Activated naive CD4-positive, alpha-beta T cell treated with anti-CD3 and anti-CD28 coated beads for 36 hours (primary cell): ENCODE data around the gene PIGT. TPM values are rescaled to one million over a fixed set of nuclear protein-coding genes. Genes with fewer than 3 reads are reported as not detected.

Source experiments
- CTCF ChIA-PET: fragments of 350-600 bp; sonication (Branson Sonifier 250); formaldehyde crosslinking; loops from one replicate; lab custom pipeline; 2021; ENCODE audit warnings: antibody characterized with exemption; lab: Charles Lee
- DNase-seq: peaks from one replicate; pipeline ENCODE4 v3.0.0-alpha.2; 2020
- H3K27ac Mint-ChIP-seq: one replicate; pipeline ENCODE4 v1.8.0; 2021; ENCODE audit warnings: mild to moderate bottlenecking, mixed read lengths
- H3K27me3 Mint-ChIP-seq: one replicate; pipeline ENCODE4 v1.8.0; 2021; ENCODE audit warnings: low read depth, mixed read lengths
- H3K36me3 Mint-ChIP-seq: one replicate; pipeline ENCODE4 v1.8.0; 2021; ENCODE audit warnings: low read depth, mixed read lengths
- H3K4me1 Mint-ChIP-seq: one replicate; pipeline ENCODE4 v1.8.0; 2021; ENCODE audit warnings: low read depth, mixed read lengths
- H3K4me3 Mint-ChIP-seq: one replicate; pipeline ENCODE4 v1.8.0; 2021; ENCODE audit warnings: mild to moderate bottlenecking, moderate library complexity, mixed read lengths
- H3K9me3 Mint-ChIP-seq: one replicate; pipeline ENCODE4 v1.8.0; 2021; ENCODE audit warnings: mixed read lengths
- intact Hi-C: fragments of 100-400 bp; cut with micrococcal nuclease; formaldehyde crosslinking; loops from one replicate; pipeline ENCODE4 v1.15.1; 2023
- total RNA-seq, 2 experiments: library from RNA; stranded (reverse); gene quantifications; one replicate each; pipeline ENCODE4 v1.2.3, GENCODE V29; 2021

PIGT gene
- total RNA-seq, 2 experiments from 2014 or later, result 37.7 to 43.8 TPM

- Mint-ChIP-seq H3K36me3 (peaks cover 22% of the 10 kb centered on the region), H3K27ac (peak overlapping the region; percentile 97), H3K4me3 (peak overlapping the region; percentile 93), H3K27me3 (no peaks in the 10 kb centered on the region), H3K4me1 (peaks cover 42% of the 10 kb centered on the region), H3K9me3 (no peaks in the 10 kb centered on the region)
- no peak for DNase-seq
- CTCF ChIA-PET, result interaction anchor here (0.9 to 2.5 kb wide), 5 partner anchors 20 to 46 kb away, joined by 3 to 9 read pairs (median 8); no protein-coding TSS in a partner anchor
- intact Hi-C loops, result loop anchor here (1.0 kb wide), 3 partner anchors 20 to 54 kb away; partner anchors contain the start of gene SYS1
Measured at GRCh38 chr20:45416917-45417316, 976 bp downstream of the PIGT start.

GRCh38 chr20:45419188-45420091, 3.5 kb downstream of the PIGT start:
- no peaks in the 10 kb centered on the region for H3K27me3 Mint-ChIP-seq
- DNase-seq, result no peak
- H3K4me1 Mint-ChIP-seq, result peaks cover 35% of the 10 kb centered on the region
- CTCF ChIA-PET, result interaction anchor here (0.8 to 1.9 kb wide), 6 partner anchors 18 to 126 kb away, joined by 3 to 8 read pairs (median 4); partner anchors contain the start of gene SYS1
- intact Hi-C loops, result no loop called here
- H3K27ac Mint-ChIP-seq, result no peak overlapping the region
- no peaks in the 10 kb centered on the region for H3K9me3 Mint-ChIP-seq
- H3K36me3 Mint-ChIP-seq, result peaks cover 30% of the 10 kb centered on the region
- H3K4me3 Mint-ChIP-seq, result no peak overlapping the region

GRCh38 chr20:45420125-45420524, 4.2 kb downstream of the PIGT start:
- DNase-seq, result no peak
- Mint-ChIP-seq H3K4me3 (no peak overlapping the region), H3K27me3 (no peaks in the 10 kb centered on the region), H3K9me3 (no peaks in the 10 kb centered on the region), H3K36me3 (peaks cover 33% of the 10 kb centered on the region), H3K4me1 (peaks cover 30% of the 10 kb centered on the region), H3K27ac (no peak overlapping the region)
- intact Hi-C loops, result no loop called here
- CTCF ChIA-PET, result interaction anchor here (1.1 kb wide), 1 partner anchor 17 kb away, joined by 8 read pairs; no protein-coding TSS in a partner anchor

- Mint-ChIP-seq H3K27me3 (no peaks in the 10 kb centered on the region), H3K4me1 (peaks cover 8% of the 10 kb centered on the region), H3K27ac (no peak overlapping the region), H3K4me3 (no peak overlapping the region), H3K36me3 (peaks cover 35% of the 10 kb centered on the region), H3K9me3 (no peaks in the 10 kb centered on the region)
- intact Hi-C loops, result no loop called here
- DNase-seq, result no peak
- CTCF ChIA-PET, result no interaction called here
Measured at GRCh38 chr20:45423700-45424099, 7.8 kb downstream of the PIGT start.

- Mint-ChIP-seq H3K4me3 (no peak overlapping the region), H3K27ac (no peak overlapping the region), H3K4me1 (no peaks in the 10 kb centered on the region), H3K27me3 (no peaks in the 10 kb centered on the region), H3K36me3 (peaks cover 28% of the 10 kb centered on the region), H3K9me3 (no peaks in the 10 kb centered on the region)
- intact Hi-C loops, result no loop called here
- CTCF ChIA-PET, result interaction anchor here (1.0 to 2.0 kb wide), 3 partner anchors 11 to 63 kb away, joined by 3 to 5 read pairs (median 3); partner anchors contain the start of gene SYS1
- DNase-seq, result no peak
Measured at GRCh38 chr20:45425561-45425960, 9.6 kb downstream of the PIGT start.

GRCh38 chr20:45426320-45427016, 10.5 kb downstream of the PIGT start:
- Mint-ChIP-seq H3K27ac (no peak overlapping the region), H3K4me3 (no peak overlapping the region), H3K4me1 (no peaks in the 10 kb centered on the region), H3K36me3 (peaks cover 26% of the 10 kb centered on the region), H3K9me3 (no peaks in the 10 kb centered on the region), H3K27me3 (no peaks in the 10 kb centered on the region)
- DNase-seq, result no peak
- CTCF ChIA-PET, result interaction anchor here (1.3 to 2.0 kb wide), 2 partner anchors 11 to 53 kb away, joined by 3 to 5 read pairs; no protein-coding TSS in a partner anchor
- intact Hi-C loops, result no loop called here

- DNase-seq, result no peak
- H3K27me3 Mint-ChIP-seq, result no peaks in the 10 kb centered on the region
- H3K27ac Mint-ChIP-seq, result no peak overlapping the region
- peaks cover 5% of the 10 kb centered on the region for H3K4me1 Mint-ChIP-seq
- peaks cover 26% of the 10 kb centered on the region for H3K36me3 Mint-ChIP-seq
- no peaks in the 10 kb centered on the region for H3K9me3 Mint-ChIP-seq
- no peak overlapping the region for H3K4me3 Mint-ChIP-seq
- CTCF ChIA-PET, result interaction anchor here (1.3 to 1.9 kb wide), 2 partner anchors 10 to 54 kb away, joined by 5 to 9 read pairs; no protein-coding TSS in a partner anchor
- intact Hi-C loops, result no loop called here
Measured at GRCh38 chr20:45427236-45428149, 11.6 kb downstream of the PIGT start.

GRCh38 chr20:45429618-45430017, 13.7 kb downstream of the PIGT start:
- peaks cover 23% of the 10 kb centered on the region for H3K36me3 Mint-ChIP-seq

GRCh38 chr20:45432294-45432693, 16.4 kb downstream of the PIGT start:
- peaks cover 10% of the 10 kb centered on the region for H3K4me1 Mint-ChIP-seq
- intact Hi-C loops, result loop anchor here (10.0 kb wide), 1 partner anchor 63 kb away; no protein-coding TSS in a partner anchor
- peak overlapping the region; percentile 31 for H3K27ac Mint-ChIP-seq
- H3K9me3 Mint-ChIP-seq, result no peaks in the 10 kb centered on the region
- H3K27me3 Mint-ChIP-seq, result no peaks in the 10 kb centered on the region
- H3K36me3 Mint-ChIP-seq, result peaks cover 13% of the 10 kb centered on the region
- CTCF ChIA-PET, result interaction anchor here (1.0 to 2.5 kb wide), 3 partner anchors 18 to 339 kb away, joined by 3 to 12 read pairs (median 4); no protein-coding TSS in a partner anchor
- no peak overlapping the region for H3K4me3 Mint-ChIP-seq
- DNase-seq, result peak; percentile 61

More at GRCh38 chr20:45429618-45430017, 13.7 kb downstream of the PIGT start:
- no peak overlapping the region for H3K4me3 Mint-ChIP-seq
- intact Hi-C loops, result loop anchor here (10.0 kb wide), 1 partner anchor 65 kb away; no protein-coding TSS in a partner anchor
- no peak overlapping the region for H3K27ac Mint-ChIP-seq
- DNase-seq, result no peak
- peaks cover 6% of the 10 kb centered on the region for H3K4me1 Mint-ChIP-seq
- CTCF ChIA-PET, result interaction anchor here (1.3 to 1.7 kb wide), 2 partner anchors 56 to 67 kb away, joined by 6 to 10 read pairs; partner anchors contain the start of gene SYS1
- H3K9me3 Mint-ChIP-seq, result no peaks in the 10 kb centered on the region
- H3K27me3 Mint-ChIP-seq, result no peaks in the 10 kb centered on the region

GRCh38 chr20:45433316-45433715, 17.4 kb downstream of the PIGT start:
- intact Hi-C loops, result loop anchor here (10.0 kb wide), 1 partner anchor 61 kb away; no protein-coding TSS in a partner anchor
- Mint-ChIP-seq H3K9me3 (no peaks in the 10 kb centered on the region), H3K36me3 (peaks cover 13% of the 10 kb centered on the region), H3K4me1 (peaks cover 10% of the 10 kb centered on the region), H3K4me3 (no peak overlapping the region), H3K27me3 (no peaks in the 10 kb centered on the region), H3K27ac (no peak overlapping the region)
- no peak for DNase-seq
- CTCF ChIA-PET, result interaction anchor here (1.0 to 2.5 kb wide), 2 partner anchors 59 to 338 kb away, joined by 3 to 12 read pairs; no protein-coding TSS in a partner anchor

GRCh38 chr20:45433976-45434375, 18.0 kb downstream of the PIGT start:
- H3K4me1 Mint-ChIP-seq, result peaks cover 10% of the 10 kb centered on the region
- peaks cover 13% of the 10 kb centered on the region for H3K36me3 Mint-ChIP-seq
- no peak overlapping the region for H3K4me3 Mint-ChIP-seq
- intact Hi-C loops, result loop anchor here (10.0 kb wide), 1 partner anchor 61 kb away; no protein-coding TSS in a partner anchor
- CTCF ChIA-PET, result interaction anchor here (0.7 to 7.6 kb wide), 5 partner anchors 16 to 114 kb away, joined by 3 to 209 read pairs (median 6); partner anchors contain the start of gene TP53TG5
- no peak for DNase-seq
- no peak overlapping the region for H3K27ac Mint-ChIP-seq
- H3K27me3 Mint-ChIP-seq, result no peaks in the 10 kb centered on the region
- H3K9me3 Mint-ChIP-seq, result no peaks in the 10 kb centered on the region
